ENCODE results near the gene ZBTB12. TPM values are rescaled to one million over a fixed set of nuclear protein-coding genes. Genes with fewer than 3 reads are reported as not detected.

ZBTB12 gene
- total and polyA plus RNA-seq, 2 of the 8 experiments (the other 6 are each of a cell fraction or from before 2014, with no cell fraction given) = 20.7 to 40.8 TPM

GRCh38 chr6:31887173-31888007 lies 14.5 kb downstream of the ZBTB12 start:
- no peaks in the 10 kb centered on the region; a peak in 1 of 4 replicates for H3K79me2 ChIP-seq (ENCODE audit: control insufficient read depth in 1 of 2, insufficient read depth in 2 of 2, low read length in 2 of 2)
- H3K9ac ChIP-seq (replicated peaks in 1 of 4; ENCODE audit: extremely low read depth in 1 of 4, low read depth in 3 of 4, low read length in 3 of 4) = no peak overlapping the region
- no peaks in the 10 kb centered on the region for H3K4me1 ChIP-seq (replicated peaks in 1 of 4; ENCODE audit: control insufficient read depth in 3 of 4, insufficient read depth in 4 of 4, low read length in 3 of 4)
- H3K4ac ChIP-seq (replicated peaks; ENCODE audit: insufficient read length, low read depth, low read length) = no peak overlapping the region
- H3K36me3 ChIP-seq (ENCODE audit: control insufficient read depth in 2 of 4, insufficient read depth in 4 of 4, low read length in 3 of 4) = peaks cover 37 to 83% (median 73%) of the 10 kb centered on the region in 4 experiments
- no peak overlapping the region for H2BK5ac ChIP-seq (ENCODE audit: low read depth, low read length)
- no peak overlapping the region for H3K56ac ChIP-seq (replicated peaks; ENCODE audit: insufficient read length, low read depth, low read length)
- H2BK12ac ChIP-seq (ENCODE audit: low read depth, low read length) = no peak overlapping the region
- no peak overlapping the region for H4K5ac ChIP-seq (ENCODE audit: insufficient read length, low read depth, low read length)
- WGBS, 2 experiments (ENCODE audit: extremely low coverage in 1 of 2, insufficient coverage in 1 of 2, insufficient read length in 1 of 2, insufficient replicate concordance in 2 of 2, low coverage in 1 of 2, low lambda C conversion rate in 2 of 2, missing lambda C conversion rate in 1 of 2) = 92% methylated on average over 14 of the region's 19 CpGs; no CpG with 5 or more reads in 1 of the 2 experiments
- H4K8ac ChIP-seq (ENCODE audit: extremely low read depth, insufficient read depth, low read length) = no peak overlapping the region; the same call in 1 of the 2 replicates
- no peak overlapping the region for H3K4me3 ChIP-seq (ENCODE audit: extremely low read depth in 1 of 4, insufficient read depth in 2 of 4, low read depth in 3 of 4, low read length in 4 of 4)
- DNase-seq (ENCODE audit: low read depth in 1 of 2, low spot score in 2 of 2) (no peak), FAIRE-seq (no peak)
- no peak overlapping the region for H2AFZ ChIP-seq (ENCODE audit: low read length)
- H2BK15ac ChIP-seq (ENCODE audit: low read length) = no peak overlapping the region
- no peak overlapping the region for H3K4me2 ChIP-seq (ENCODE audit: insufficient read depth in 1 of 2, low read depth in 2 of 2, low read length in 2 of 2)
- no peak overlapping the region for H2BK120ac ChIP-seq (replicated peaks; ENCODE audit: low read depth, low read length)
- no peak overlapping the region for H3K23ac ChIP-seq (ENCODE audit: insufficient read length)
- H3K27me3 ChIP-seq (replicated peaks in 1 of 4; ENCODE audit: control insufficient read depth in 3 of 4, extremely low read depth in 1 of 4, insufficient read depth in 3 of 4, low read length in 3 of 4) = no peaks in the 10 kb centered on the region
- no peak overlapping the region for H3K18ac ChIP-seq (ENCODE audit: extremely low read depth, low read length)
- H3K23me2 ChIP-seq (ENCODE audit: low read depth, low read length) = no peaks in the 10 kb centered on the region
- no peak overlapping the region for H2BK20ac ChIP-seq (ENCODE audit: low read length)
- TF ChIP-seq RFX5 (IDR thresholded peaks at IDR 0.05; ENCODE audit: borderline replicate concordance, low read depth, low read length) (no peak), TEAD4 (IDR thresholded peaks at IDR 0.05; ENCODE audit: low read depth, low read length) (no peak), KDM5A (IDR thresholded peaks at IDR 0.05; ENCODE audit: low read length) (no peak), SP4 (IDR thresholded peaks at IDR 0.05; ENCODE audit: low read length) (no peak), HDAC2 (IDR thresholded peaks at IDR 0.05; ENCODE audit: borderline replicate concordance in 1 of 2, low read depth in 2 of 2, low read length in 2 of 2) (no peak), JUN (IDR thresholded peaks at IDR 0.05; ENCODE audit: low read depth, low read length) (no peak), RNF2 (IDR thresholded peaks at IDR 0.05; ENCODE audit: borderline replicate concordance, low read depth, low read length, missing control alignments, poor library complexity, severe bottlenecking) (no peak), GTF2F1 (IDR thresholded peaks at IDR 0.05; ENCODE audit: borderline replicate concordance, low read depth, low read length) (no peak)
- H3K9me3 ChIP-seq (ENCODE audit: insufficient read depth in 2 of 2, low read depth in 1 of 2, low read length in 1 of 2) = no peaks in the 10 kb centered on the region
- ChIA-PET POLR2A (ENCODE audit: partially characterized antibody) (interaction anchor here (0.8 to 4.2 kb wide), 10 partner anchors 10 to 248 kb away, joined by 3 to 21 read pairs (median 4); partner anchors contain the start of genes EHMT2 and NEU1), CTCF (ENCODE audit: partially characterized antibody) (interaction anchor here (0.6 to 4.9 kb wide), 20 partner anchors 10 to 226 kb away, joined by 3 to 59 read pairs (median 5); partner anchors contain the start of genes C6orf47, GPANK1 and SLC44A4)
- no peak overlapping the region for H3K14ac ChIP-seq (ENCODE audit: insufficient read length)
- no peak overlapping the region for H2AK5ac ChIP-seq (ENCODE audit: low read depth, low read length)
- peaks cover 4 to 20% of the 10 kb centered on the region in 2 experiments for H4K20me1 ChIP-seq (replicated peaks in 1 of 2; ENCODE audit: control insufficient read depth in 1 of 2, insufficient read depth in 2 of 2, low read length in 2 of 2)
- no peaks in the 10 kb centered on the region; the same call in 1 of the 2 replicates for H3K79me1 ChIP-seq (ENCODE audit: low read depth, low read length)
- no peak overlapping the region for H3K27ac ChIP-seq (ENCODE audit: low read depth, low read length)
- H4K91ac ChIP-seq (replicated peaks; ENCODE audit: insufficient read length, low read length) = no peak overlapping the region
